SU-DHL-6 (cell line): Measurements from ENCODE around the gene EPB41L2.

Source experiments
- CTCF ChIP-seq: fragments of 200-600 bp; sonication (generic); IDR thresholded peaks from one replicate; pipeline ENCODE4 v1.5.1; 2017; ENCODE audit warnings: antibody characterized with exemption, mild to moderate bottlenecking, low read length, moderate library complexity; ENCODE audit not compliant: insufficient read depth, poor library complexity, severe bottlenecking
- EZH2phosphoT487 ChIP-seq: fragments of 200-600 bp; sonication (generic), shearing (Covaris generic); conservative IDR thresholded peaks from 2 replicates; pipeline ENCODE4 v1.6.1; 2018; ENCODE audit warnings: mild to moderate bottlenecking, antibody characterized with exemption, low read length, moderate library complexity, mixed read lengths

GRCh38 chr6:130985115-130985514 is 77.9 kb downstream of the EPB41L2 start:
- TF ChIP-seq CTCF: no peak
- TF ChIP-seq EZH2phosphoT487: no peak
